Activated gamma-delta T cell (primary cell): ENCODE data around the gene KCTD10.

ENCODE experiments used
- DNase-seq: peaks from one replicate; lab custom pipeline; 2025; lab: John Stamatoyannopoulos, UW
- total RNA-seq, 2 donors: gene quantifications; one replicate each; lab custom pipeline; 2026; lab: John Stamatoyannopoulos, UW

Gene KCTD10
- 40.9 to 42.0 reads per million in 2 donors for total RNA-seq

- DNase-seq = peak; percentile 66
Observed at GRCh38 chr12:109477185-109477962, at the start of gene KCTD10, which contains the start of gene UBE3B. KCTD10 (minus strand) TSS chr12:109477300; CDS start chr12:109477262, 38 bp downstream. UBE3B (plus strand) TSS chr12:109477634; CDS start chr12:109483552, 5,918 bp downstream.

GRCh38 chr12:109525279-109525585 is 48.1 kb upstream of the KCTD10 start:
- no peak for DNase-seq

- no peak for DNase-seq
Observed at GRCh38 chr12:109524466-109525278, 47.6 kb upstream of the KCTD10 start.

GRCh38 chr12:109523504-109523903 is 46.4 kb upstream of the KCTD10 start:
- no peak for DNase-seq

GRCh38 chr12:109523071-109523470 is 46.0 kb upstream of the KCTD10 start:
- no peak for DNase-seq

- DNase-seq = no peak
Observed at GRCh38 chr12:109521831-109522230, 44.7 kb upstream of the KCTD10 start.

- no peak for DNase-seq
Observed at GRCh38 chr12:109519787-109520186, 42.7 kb upstream of the KCTD10 start.

GRCh38 chr12:109518820-109519665 is 41.9 kb upstream of the KCTD10 start:
- DNase-seq = no peak

- DNase-seq = no peak
Observed at GRCh38 chr12:109517619-109518018, 40.5 kb upstream of the KCTD10 start.

GRCh38 chr12:109513977-109514376 is 36.9 kb upstream of the KCTD10 start:
- no peak for DNase-seq

GRCh38 chr12:109513051-109513450 is 36.0 kb upstream of the KCTD10 start:
- DNase-seq = no peak

- no peak for DNase-seq
Observed at GRCh38 chr12:109512608-109513007, 35.5 kb upstream of the KCTD10 start.

GRCh38 chr12:109510196-109510595 is 33.1 kb upstream of the KCTD10 start:
- DNase-seq = no peak

GRCh38 chr12:109504068-109504467 is 27.0 kb upstream of the KCTD10 start:
- no peak for DNase-seq

GRCh38 chr12:109503611-109504010 is 26.5 kb upstream of the KCTD10 start:
- no peak for DNase-seq

- no peak for DNase-seq
Observed at GRCh38 chr12:109502332-109502731, 25.2 kb upstream of the KCTD10 start.

- DNase-seq = no peak
Observed at GRCh38 chr12:109501299-109501698, 24.2 kb upstream of the KCTD10 start.

- no peak for DNase-seq
Observed at GRCh38 chr12:109500406-109501185, 23.5 kb upstream of the KCTD10 start.

- no peak for DNase-seq
Observed at GRCh38 chr12:109497675-109498074, 20.6 kb upstream of the KCTD10 start.

GRCh38 chr12:109496306-109496705 is 19.2 kb upstream of the KCTD10 start:
- DNase-seq = no peak

GRCh38 chr12:109495012-109495411 is 17.9 kb upstream of the KCTD10 start:
- DNase-seq = no peak
